Muscle of leg (tissue), 11 donors: ENCODE measurements around the gene ARHGAP6. TPM values are rescaled to one million over a fixed set of nuclear protein-coding genes. Genes with fewer than 3 reads are reported as not detected.

ENCODE experiments used
- DNase-seq: peaks from one replicate; pipeline ENCODE4 v3.0.0; 2013
- H3K27ac ChIP-seq: one replicate; pipeline ENCODE4 v1.5.1; 2013; ENCODE audit warnings: mild to moderate bottlenecking, low read length, control low read depth
- H3K27me3 ChIP-seq: one replicate; pipeline ENCODE4 v1.6.1; 2013; ENCODE audit warnings: low read length; ENCODE audit not compliant: control insufficient read depth, insufficient read depth
- H3K36me3 ChIP-seq: one replicate; pipeline ENCODE4 v1.6.1; 2013; ENCODE audit warnings: low read length; ENCODE audit not compliant: control insufficient read depth, insufficient read depth
- H3K4me1 ChIP-seq: one replicate; pipeline ENCODE4 v1.6.1; 2013; ENCODE audit warnings: low read length; ENCODE audit not compliant: control insufficient read depth, insufficient read depth
- H3K4me3 ChIP-seq: one replicate; pipeline ENCODE4 v1.5.1; 2013; ENCODE audit warnings: low read length, control low read depth
- H3K9me3 ChIP-seq: replicated peaks from 2 replicates; pipeline ENCODE4 v1.6.1; 2013; ENCODE audit warnings: low read depth, low read length; ENCODE audit not compliant: control insufficient read depth
- WGBS: methylation state at CpG from one replicate; pipeline ENCODE4 v1.1.5; 2013; ENCODE audit warnings: missing lambda C conversion rate; ENCODE audit not compliant: insufficient coverage; 5-methylcytosine and 5-hydroxymethylcytosine counted together
- polyA plus RNA-seq, 8 donors: library from polyadenylated mRNA; unstranded; fragments of 120-200 nt; gene quantifications; one replicate each; pipeline versions ENCODE4 v1.2.1 to v1.2.3, GENCODE V29; 2013; ENCODE audit warnings: inconsistent platforms in 1 of 8, low replicate concordance in 1 of 8; ENCODE audit not compliant: insufficient read length in 8 of 8, insufficient read depth in 1 of 8
- total RNA-seq: library from RNA; stranded (reverse); fragments of 120-200 nt; gene quantifications from one replicate; pipeline ENCODE4 v1.2.4, GENCODE V29; 2013

The ARHGAP6 gene
- total and polyA plus RNA-seq, 9 donors = 7.4 to 10.9 (median 9.3) TPM

GRCh38 chrX:11557120-11557519 is 108.6 kb downstream of the ARHGAP6 start:
- no CpG with 5 or more reads among the region's 2 CpGs for WGBS
- H3K27me3 ChIP-seq = peaks cover 4% of the 10 kb centered on the region
- H3K4me3 ChIP-seq = no peak overlapping the region
- no peak for DNase-seq
- H3K27ac ChIP-seq = no peak overlapping the region
- H3K4me1 ChIP-seq = no peaks in the 10 kb centered on the region
- no peaks in the 10 kb centered on the region for H3K9me3 ChIP-seq
- no peaks in the 10 kb centered on the region for H3K36me3 ChIP-seq

- Histone ChIP-seq H3K27ac (no peak overlapping the region), H3K27me3 (no peaks in the 10 kb centered on the region), H3K4me3 (no peak overlapping the region), H3K9me3 (no peaks in the 10 kb centered on the region), H3K36me3 (no peaks in the 10 kb centered on the region), H3K4me1 (no peaks in the 10 kb centered on the region)
- 80% methylated on average over 4 of the region's 5 CpGs for WGBS
- no peak for DNase-seq
Observed at GRCh38 chrX:11555759-11556158, 110.0 kb downstream of the ARHGAP6 start.

GRCh38 chrX:11553594-11553993 is 112.1 kb downstream of the ARHGAP6 start:
- no peak for DNase-seq
- Histone ChIP-seq H3K4me3 (no peak overlapping the region), H3K27ac (no peak overlapping the region), H3K36me3 (no peaks in the 10 kb centered on the region), H3K27me3 (no peaks in the 10 kb centered on the region), H3K9me3 (no peaks in the 10 kb centered on the region), H3K4me1 (no peaks in the 10 kb centered on the region)
- WGBS = no CpG with 5 or more reads among the region's 1 CpG

GRCh38 chrX:11551151-11551550 is 114.6 kb downstream of the ARHGAP6 start:
- no CpG with 5 or more reads among the region's 1 CpG for WGBS
- H3K27me3 ChIP-seq = peaks cover 2% of the 10 kb centered on the region

GRCh38 chrX:11546917-11547316 is 118.8 kb downstream of the ARHGAP6 start:
- no peak overlapping the region for H3K27ac ChIP-seq
- no peaks in the 10 kb centered on the region for H3K4me1 ChIP-seq
- peaks cover 2% of the 10 kb centered on the region for H3K27me3 ChIP-seq
- WGBS = no CpG with 5 or more reads among the region's 2 CpGs
- H3K9me3 ChIP-seq = peaks cover 8% of the 10 kb centered on the region
- H3K36me3 ChIP-seq = no peaks in the 10 kb centered on the region
- DNase-seq = no peak
- H3K4me3 ChIP-seq = no peak overlapping the region

More at GRCh38 chrX:11551151-11551550, 114.6 kb downstream of the ARHGAP6 start:
- Histone ChIP-seq H3K4me3 (no peak overlapping the region), H3K36me3 (no peaks in the 10 kb centered on the region), H3K4me1 (no peaks in the 10 kb centered on the region), H3K27ac (no peak overlapping the region), H3K9me3 (peaks cover 8% of the 10 kb centered on the region)
- no peak for DNase-seq

- Histone ChIP-seq H3K27me3 (peaks cover 11% of the 10 kb centered on the region), H3K36me3 (no peaks in the 10 kb centered on the region), H3K27ac (no peak overlapping the region), H3K9me3 (peaks cover 10% of the 10 kb centered on the region), H3K4me3 (no peak overlapping the region), H3K4me1 (peaks cover 10% of the 10 kb centered on the region)
- DNase-seq = no peak
- no CpG with 5 or more reads among the region's 1 CpG for WGBS
Observed at GRCh38 chrX:11543249-11543648, 122.5 kb downstream of the ARHGAP6 start.

- Histone ChIP-seq H3K4me1 (peaks cover 10% of the 10 kb centered on the region), H3K27ac (no peak overlapping the region), H3K9me3 (peaks cover 2% of the 10 kb centered on the region), H3K4me3 (no peak overlapping the region), H3K36me3 (no peaks in the 10 kb centered on the region), H3K27me3 (peaks cover 9% of the 10 kb centered on the region)
- no peak for DNase-seq
- WGBS = no CpG with 5 or more reads among the region's 1 CpG
Observed at GRCh38 chrX:11541510-11541909, 124.2 kb downstream of the ARHGAP6 start.

GRCh38 chrX:11540532-11541377 is 125.0 kb downstream of the ARHGAP6 start:
- peak; percentile 79 for DNase-seq
- peak overlapping the region; percentile 44 for H3K27ac ChIP-seq
- H3K9me3 ChIP-seq = peaks cover 2% of the 10 kb centered on the region
- no peak overlapping the region for H3K4me3 ChIP-seq
- no peaks in the 10 kb centered on the region for H3K36me3 ChIP-seq
- H3K27me3 ChIP-seq = peaks cover 13% of the 10 kb centered on the region
- 40% methylated on average over 2 of the region's 4 CpGs for WGBS
- H3K4me1 ChIP-seq = peaks cover 10% of the 10 kb centered on the region

- H3K4me3 ChIP-seq = no peak overlapping the region
- WGBS = no CpG with 5 or more reads among the region's 5 CpGs
- no peaks in the 10 kb centered on the region for H3K36me3 ChIP-seq
- peaks cover 13% of the 10 kb centered on the region for H3K27me3 ChIP-seq
- H3K9me3 ChIP-seq = peaks cover 2% of the 10 kb centered on the region
- no peak overlapping the region for H3K27ac ChIP-seq
- H3K4me1 ChIP-seq = peaks cover 10% of the 10 kb centered on the region
- peak; percentile 12 for DNase-seq
Observed at GRCh38 chrX:11537141-11537540, 128.6 kb downstream of the ARHGAP6 start.

GRCh38 chrX:11535156-11535919 is 130.4 kb downstream of the ARHGAP6 start:
- no peak overlapping the region for H3K27ac ChIP-seq
- peaks cover 2% of the 10 kb centered on the region for H3K4me1 ChIP-seq
- H3K9me3 ChIP-seq = peaks cover 2% of the 10 kb centered on the region
- H3K36me3 ChIP-seq = no peaks in the 10 kb centered on the region
- WGBS = 76% methylated on average over 3 of the region's 5 CpGs
- peaks cover 7% of the 10 kb centered on the region for H3K27me3 ChIP-seq
- no peak for DNase-seq
- no peak overlapping the region for H3K4me3 ChIP-seq
